Mesothelial cell of epicardium (in vitro differentiated cells): ENCODE measurements around the gene KRTAP4-1. TPM values are rescaled to one million over a fixed set of nuclear protein-coding genes. Genes with fewer than 3 reads are reported as not detected.
"Not testable (repeated sequence)": the region's sequence is repeated elsewhere in the genome, so short reads cannot be mapped to it uniquely, and the experiment has no call there.

Experiments used
- DNase-seq, 2 experiments: peaks; one replicate each; pipeline ENCODE4 v3.0.0; 2021; ENCODE audit warnings: low spot score in 2 of 2; ENCODE audit not compliant: unreplicated experiment in 2 of 2
- H3K27ac Mint-ChIP-seq: 2 replicates; pipeline ENCODE4 v1.8.0; 2021; ENCODE audit warnings: mixed read lengths
- H3K27me3 Mint-ChIP-seq: 2 replicates; pipeline ENCODE4 v1.8.0; 2021; ENCODE audit warnings: low read depth, mixed read lengths
- H3K36me3 Mint-ChIP-seq: 2 replicates; pipeline ENCODE4 v1.8.0; 2021; ENCODE audit warnings: mixed read lengths
- H3K4me1 Mint-ChIP-seq: 2 replicates; pipeline ENCODE4 v1.8.0; 2021; ENCODE audit warnings: mixed read lengths
- H3K4me3 Mint-ChIP-seq: 2 replicates; pipeline ENCODE4 v1.8.0; 2021; ENCODE audit warnings: mild to moderate bottlenecking, moderate library complexity, mixed read lengths
- H3K9me3 Mint-ChIP-seq: 2 replicates; pipeline ENCODE4 v1.8.0; 2021; ENCODE audit warnings: mixed read lengths
- total RNA-seq: library from RNA; stranded (reverse); gene quantifications from 3 replicates; pipeline ENCODE4 v1.2.1, GENCODE V29; 2021
- TF ChIP-seq, protein P1 (sequence below): fragments of 200-600 bp; sonication (generic); IDR thresholded peaks from one replicate; pipeline ENCODE4 v1.5.0; 2021; ENCODE audit warnings: antibody characterized with exemption; ENCODE audit not compliant: unreplicated experiment

The KRTAP4-1 gene
- total RNA-seq, 1 donor from 2014 or later: not detected

- Mint-ChIP-seq H3K4me3 (no peak overlapping the region), H3K4me1 (no peaks in the 10 kb centered on the region), H3K27ac (no peak overlapping the region), H3K36me3 (peaks cover 4% of the 10 kb centered on the region), H3K9me3 (peaks cover 19% of the 10 kb centered on the region), H3K27me3 (peaks cover 2% of the 10 kb centered on the region)
- TF ChIP-seq, protein P1, sequence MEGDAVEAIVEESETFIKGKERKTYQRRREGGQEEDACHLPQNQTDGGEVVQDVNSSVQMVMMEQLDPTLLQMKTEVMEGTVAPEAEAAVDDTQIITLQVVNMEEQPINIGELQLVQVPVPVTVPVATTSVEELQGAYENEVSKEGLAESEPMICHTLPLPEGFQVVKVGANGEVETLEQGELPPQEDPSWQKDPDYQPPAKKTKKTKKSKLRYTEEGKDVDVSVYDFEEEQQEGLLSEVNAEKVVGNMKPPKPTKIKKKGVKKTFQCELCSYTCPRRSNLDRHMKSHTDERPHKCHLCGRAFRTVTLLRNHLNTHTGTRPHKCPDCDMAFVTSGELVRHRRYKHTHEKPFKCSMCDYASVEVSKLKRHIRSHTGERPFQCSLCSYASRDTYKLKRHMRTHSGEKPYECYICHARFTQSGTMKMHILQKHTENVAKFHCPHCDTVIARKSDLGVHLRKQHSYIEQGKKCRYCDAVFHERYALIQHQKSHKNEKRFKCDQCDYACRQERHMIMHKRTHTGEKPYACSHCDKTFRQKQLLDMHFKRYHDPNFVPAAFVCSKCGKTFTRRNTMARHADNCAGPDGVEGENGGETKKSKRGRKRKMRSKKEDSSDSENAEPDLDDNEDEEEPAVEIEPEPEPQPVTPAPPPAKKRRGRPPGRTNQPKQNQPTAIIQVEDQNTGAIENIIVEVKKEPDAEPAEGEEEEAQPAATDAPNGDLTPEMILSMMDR: no peak
- no peak for DNase-seq
Observed at GRCh38 chr17:41196068-41196467, 11.4 kb upstream of the KRTAP4-1 start.

DNA sequence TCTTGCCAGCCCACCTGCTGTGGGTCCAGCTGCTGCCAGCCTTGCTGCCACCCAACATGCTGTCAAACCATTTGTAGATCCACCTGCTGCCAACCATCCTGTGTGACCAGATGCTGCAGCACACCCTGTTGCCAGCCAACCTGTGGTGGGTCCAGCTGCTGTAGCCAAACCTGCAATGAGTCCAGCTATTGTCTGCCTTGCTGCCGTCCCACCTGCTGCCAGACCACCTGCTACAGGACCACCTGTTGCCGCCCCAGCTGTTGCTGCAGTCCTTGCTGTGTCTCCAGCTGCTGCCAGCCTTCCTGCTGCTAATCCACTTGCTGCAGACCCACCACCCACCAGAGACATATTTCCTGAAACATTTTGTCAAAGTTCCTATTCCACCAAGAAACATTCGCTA is 5.6 kb upstream of the KRTAP4-1 start:
- no peaks in the 10 kb centered on the region for H3K4me1 Mint-ChIP-seq
- no peak overlapping the region for H3K27ac Mint-ChIP-seq
- H3K36me3 Mint-ChIP-seq: no peaks in the 10 kb centered on the region
- peaks cover 10% of the 10 kb centered on the region for H3K27me3 Mint-ChIP-seq
- H3K4me3 Mint-ChIP-seq: no peak overlapping the region
- DNase-seq: no peak
- H3K9me3 Mint-ChIP-seq: peaks cover 11% of the 10 kb centered on the region
- TF ChIP-seq, protein P1: no peak

- H3K27ac Mint-ChIP-seq, H3K4me3 Mint-ChIP-seq, DNase-seq, H3K36me3 Mint-ChIP-seq, H3K4me1 Mint-ChIP-seq: not testable (repeated sequence)
- H3K27me3 Mint-ChIP-seq: peaks cover 10% of the 10 kb centered on the region
- H3K9me3 Mint-ChIP-seq: peaks cover 11% of the 10 kb centered on the region
Observed at GRCh38 chr17:41189837-41190318, 5.2 kb upstream of the KRTAP4-1 start, which contains the start of gene KRTAP9-1. Gene KRTAP9-1, plus strand, starts transcription at chr17:41189887. Its CDS starts 0 bp downstream, at chr17:41189887.

- H3K4me1 Mint-ChIP-seq: peaks cover 2% of the 10 kb centered on the region
Observed at GRCh38 chr17:41186872-41187271, 2.2 kb upstream of the KRTAP4-1 start.

GRCh38 chr17:41185001-41185400 is 290 bp upstream of the KRTAP4-1 start:
- Mint-ChIP-seq H3K27ac (no peak overlapping the region), H3K36me3 (no peaks in the 10 kb centered on the region), H3K4me3 (no peak overlapping the region), H3K9me3 (peaks cover 4% of the 10 kb centered on the region), H3K4me1 (peaks cover 2% of the 10 kb centered on the region), H3K27me3 (peaks cover 5% of the 10 kb centered on the region)
- TF ChIP-seq, protein P1: no peak
- DNase-seq: no peak

More at GRCh38 chr17:41186872-41187271, 2.2 kb upstream of the KRTAP4-1 start:
- Mint-ChIP-seq H3K27me3 (peaks cover 12% of the 10 kb centered on the region), H3K4me3 (no peak overlapping the region), H3K9me3 (peaks cover 4% of the 10 kb centered on the region), H3K36me3 (no peaks in the 10 kb centered on the region), H3K27ac (no peak overlapping the region)
- TF ChIP-seq, protein P1: no peak
- no peak for DNase-seq

GRCh38 chr17:41178843-41179616 is 5.7 kb downstream of the KRTAP4-1 start:
- peaks cover under 1% of the 10 kb centered on the region for H3K9me3 Mint-ChIP-seq
- H3K4me1 Mint-ChIP-seq: peaks cover 5% of the 10 kb centered on the region
- TF ChIP-seq, protein P1: no peak
- no peak overlapping the region for H3K4me3 Mint-ChIP-seq
- no peak overlapping the region for H3K27ac Mint-ChIP-seq
- DNase-seq: no peak
- no peaks in the 10 kb centered on the region for H3K27me3 Mint-ChIP-seq
- no peaks in the 10 kb centered on the region for H3K36me3 Mint-ChIP-seq
